HG02885 (cell line): ENCODE data around the gene ANKS1B.
"Not testable (repeated sequence)": the region's sequence is repeated elsewhere in the genome, so short reads cannot be mapped to it uniquely, and the experiment has no call there.

Experiments used
- ATAC-seq: cut with Tn5 transposase; IDR thresholded peaks from one replicate; pipeline ENCODE4 v1.9.1; 2021; ENCODE audit warnings: mild to moderate bottlenecking; ENCODE audit not compliant: unreplicated experiment, poor library complexity

Gene ANKS1B

GRCh38 chr12:99712281-99712680 is 272.5 kb downstream of the ANKS1B start:
- ATAC-seq, result no peak

DNA sequence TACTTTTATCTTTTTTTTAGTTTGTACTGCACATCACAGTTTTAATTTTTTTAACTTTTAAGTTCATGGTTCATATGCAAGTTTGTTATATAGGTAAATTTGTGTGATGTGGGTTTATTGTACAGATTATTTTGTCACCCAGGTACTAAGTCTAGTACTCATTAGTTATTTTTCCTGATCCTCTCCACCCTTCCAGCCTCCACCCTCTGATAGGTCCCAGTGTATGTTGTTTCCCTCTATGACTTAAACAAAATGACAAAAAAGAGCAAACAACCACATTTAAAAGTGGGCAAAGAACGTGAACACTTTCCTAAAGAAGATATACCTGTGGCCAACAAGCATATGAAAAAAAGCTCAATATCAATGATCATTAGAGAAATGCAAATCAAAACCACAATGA is 273.5 kb downstream of the ANKS1B start:
- no peak for ATAC-seq

DNA sequence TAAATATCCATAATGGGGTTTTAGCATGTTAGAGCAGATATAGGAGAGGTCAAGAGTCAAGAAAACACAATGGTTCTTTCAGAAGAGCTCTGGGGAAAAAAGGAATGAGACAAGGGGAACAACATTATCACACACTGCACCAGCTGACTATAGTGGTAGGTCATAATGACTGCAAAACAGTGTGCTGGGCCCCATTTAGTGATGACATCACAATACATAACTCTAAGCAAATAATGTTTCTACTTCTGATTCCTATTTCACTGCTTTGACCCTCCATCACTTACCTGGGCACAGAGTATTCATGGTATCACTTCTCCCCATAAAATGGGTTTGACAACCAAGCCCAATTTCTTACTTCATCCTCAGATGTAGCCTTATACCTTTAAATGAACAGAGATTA is 275.1 kb downstream of the ANKS1B start:
- no peak for ATAC-seq

DNA sequence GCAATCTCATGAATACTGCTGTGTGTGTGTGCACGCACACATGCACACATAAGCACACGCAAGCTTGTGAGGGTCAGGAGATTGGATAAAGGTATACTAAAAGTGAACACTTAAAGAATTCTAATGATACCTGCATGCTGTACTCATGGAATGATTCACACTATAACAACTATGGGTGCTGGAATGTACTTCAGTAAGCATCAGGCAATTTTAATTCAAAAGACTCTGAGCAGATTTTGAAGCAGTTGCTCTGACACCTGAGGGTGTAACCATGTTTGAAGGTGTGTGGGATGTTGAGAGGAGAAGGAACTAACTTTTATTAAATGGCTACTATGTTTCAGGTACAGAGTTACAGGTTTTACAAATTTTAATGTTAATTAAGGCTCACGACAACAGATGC is 275.6 kb downstream of the ANKS1B start:
- no peak for ATAC-seq

GRCh38 chr12:99707883-99708282 is 276.9 kb downstream of the ANKS1B start:
- no peak for ATAC-seq

DNA sequence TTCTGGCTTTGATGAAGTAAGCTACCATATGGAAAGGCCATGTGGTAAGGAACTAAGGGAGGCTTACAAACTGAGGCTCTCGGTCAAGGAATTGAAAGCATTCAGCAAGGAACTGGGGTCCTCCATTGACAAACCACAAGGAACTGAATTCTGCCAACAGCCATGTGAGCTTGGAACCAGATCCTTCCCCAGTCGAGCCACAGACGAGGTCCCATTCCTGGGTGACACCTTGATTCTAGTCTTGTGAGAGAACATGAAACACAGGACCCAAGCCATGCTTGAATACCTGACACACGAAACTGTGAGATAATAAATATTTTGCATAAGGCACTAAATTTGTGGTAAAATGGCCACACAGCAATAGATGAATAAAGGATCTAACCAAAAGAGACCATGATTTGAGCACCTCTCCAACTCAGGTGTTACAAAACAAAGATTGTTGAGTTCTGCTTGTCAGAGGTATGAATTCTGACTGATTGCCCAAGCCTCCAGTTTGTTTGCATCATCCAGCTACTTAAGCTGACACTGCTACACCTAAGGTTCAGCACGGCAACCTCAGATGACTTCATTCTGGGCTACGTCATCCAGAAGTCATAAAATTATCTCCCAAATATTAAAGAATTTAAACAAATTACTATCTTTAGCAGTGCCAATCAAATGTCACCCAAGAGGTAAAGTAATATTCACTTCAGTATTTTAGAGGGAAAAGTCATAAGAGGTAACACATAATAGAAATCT is 277.8 kb downstream of the ANKS1B start:
- ATAC-seq, result no peak

GRCh38 chr12:99704458-99704857 is 280.3 kb downstream of the ANKS1B start:
- ATAC-seq, result no peak

DNA sequence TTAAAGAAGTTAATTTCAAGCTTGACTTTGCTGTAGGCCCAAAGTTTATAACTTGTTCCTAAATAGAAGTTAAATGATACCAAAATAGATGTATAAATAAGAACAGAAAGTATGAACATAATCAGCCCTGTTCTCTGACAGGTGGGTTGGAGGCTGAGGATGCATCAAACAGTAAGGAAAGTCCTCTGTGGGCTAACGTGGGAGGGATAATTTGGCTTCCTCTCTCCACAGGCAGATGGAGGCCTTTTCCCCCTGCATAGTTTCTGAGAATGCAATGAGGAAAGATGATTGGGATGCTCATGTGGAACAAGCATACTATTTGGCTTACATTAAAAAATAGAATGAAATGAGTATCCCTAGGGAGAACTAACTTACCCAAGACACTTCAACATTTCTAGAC is 280.7 kb downstream of the ANKS1B start:
- no peak for ATAC-seq

- no peak for ATAC-seq
These were observed 284.7 kb downstream of the ANKS1B start for GRCh38 chr12:99700032-99700431.

DNA sequence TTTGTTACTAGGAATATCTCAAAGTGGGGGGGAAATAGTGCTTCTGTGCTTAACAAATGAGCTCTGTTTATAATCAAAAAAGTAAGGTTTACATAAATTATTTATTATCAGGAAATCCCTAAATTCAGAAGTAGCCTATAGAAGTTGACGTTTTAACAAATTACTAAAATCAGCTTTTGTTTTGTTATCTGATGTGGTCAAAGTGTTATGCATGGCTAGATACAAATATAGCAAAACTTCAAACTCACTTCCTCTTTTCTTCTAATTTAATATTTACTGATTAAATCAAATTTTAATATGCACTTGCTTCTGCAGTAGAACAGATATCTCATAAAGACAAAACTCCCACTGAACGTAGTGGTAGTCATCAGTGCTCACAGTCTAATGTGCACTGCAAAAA is 289.7 kb downstream of the ANKS1B start:
- ATAC-seq, result no peak

DNA sequence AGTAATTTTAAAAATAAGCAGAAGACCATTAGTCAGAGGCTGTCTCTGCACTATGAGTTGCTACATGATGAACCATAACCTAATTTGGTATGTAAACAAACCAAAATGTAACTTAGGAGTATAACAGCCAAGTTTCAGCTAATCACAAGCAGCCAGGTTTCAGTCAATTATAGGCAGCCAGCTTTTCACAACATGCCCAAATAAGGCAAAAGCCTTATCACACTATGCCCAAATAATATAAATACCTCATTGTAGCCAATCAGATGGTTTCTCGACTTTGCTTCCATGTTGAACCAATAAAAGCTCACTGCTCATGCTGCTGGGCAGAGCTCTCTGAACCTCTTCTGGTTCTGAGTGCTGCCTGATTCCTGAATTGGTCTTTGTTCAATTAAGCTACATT is 298.6 kb downstream of the ANKS1B start:
- no peak for ATAC-seq

GRCh38 chr12:99680276-99680675 is 304.5 kb downstream of the ANKS1B start:
- no peak for ATAC-seq

- no peak for ATAC-seq
These were observed 314.1 kb downstream of the ANKS1B start for GRCh38 chr12:99670635-99671034.

- no peak for ATAC-seq
These were observed 325.9 kb downstream of the ANKS1B start for GRCh38 chr12:99658671-99659349.

DNA sequence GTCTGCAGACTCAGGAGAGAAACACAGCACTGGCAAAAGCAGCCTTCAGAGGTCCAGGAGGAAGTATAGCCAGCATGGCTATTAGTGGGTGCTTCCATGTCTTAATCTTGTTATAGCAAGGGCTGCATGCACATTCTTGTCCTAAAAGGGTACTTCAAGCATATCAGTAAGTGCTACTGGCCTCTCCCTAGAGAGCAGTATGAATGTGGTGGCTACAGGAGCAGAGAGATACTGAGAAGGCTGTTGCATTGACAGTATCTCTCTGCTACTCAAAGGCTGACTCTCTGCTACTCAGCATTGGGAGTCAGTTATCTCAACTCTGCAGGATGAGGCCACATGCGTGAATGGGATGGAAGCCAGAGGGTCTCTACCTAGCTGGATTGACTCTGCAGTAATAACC is 335.2 kb downstream of the ANKS1B start:
- ATAC-seq, result no peak

DNA sequence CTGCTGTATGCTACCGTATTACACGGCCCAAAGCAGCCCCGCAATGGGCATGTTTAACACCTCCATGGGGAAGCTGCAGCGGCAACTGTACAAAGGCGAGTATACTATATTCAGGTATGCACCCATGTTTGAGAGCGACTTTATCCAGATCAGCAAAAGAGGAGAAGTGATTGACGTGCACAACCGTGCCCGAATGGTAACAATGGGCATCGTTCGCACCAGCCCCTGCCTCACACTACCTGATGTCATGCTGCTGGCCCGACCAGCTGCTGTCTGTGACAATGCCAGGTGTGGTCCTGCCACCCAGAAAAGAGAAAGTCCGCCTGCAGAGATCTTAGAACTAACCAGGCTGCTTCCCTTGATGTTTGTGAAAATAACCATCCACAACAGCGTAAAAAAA is 336.6 kb downstream of the ANKS1B start:
- no peak for ATAC-seq

DNA sequence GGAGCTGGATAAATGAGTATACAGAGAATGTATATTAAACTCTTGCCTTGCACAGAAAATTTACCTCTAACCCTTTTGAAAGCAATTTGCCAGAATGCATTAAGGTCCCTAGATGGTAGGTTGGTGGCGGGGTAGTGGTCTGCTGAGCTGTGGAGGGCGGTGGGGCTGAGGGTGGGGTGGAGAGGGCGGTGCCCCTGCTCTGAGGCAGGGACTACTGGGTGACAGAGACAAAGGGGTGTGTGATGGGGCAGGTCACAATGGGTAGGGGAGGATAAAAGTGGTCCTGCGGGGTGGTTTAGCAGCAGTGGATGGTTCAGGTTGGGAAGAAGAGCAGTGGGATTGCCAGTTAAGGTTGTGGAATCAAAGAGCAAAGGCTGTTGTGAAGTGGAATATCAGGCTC is 337.3 kb downstream of the ANKS1B start, which contains the start of gene GARIN6:
Gene GARIN6 (plus strand): TSS at position 301 of the 400 bp plus-strand sequence. CDS start 422 bp downstream, outside the sequence.
- ATAC-seq, result no peak

GRCh38 chr12:99644629-99645028 is 340.1 kb downstream of the ANKS1B start:
- ATAC-seq, result no peak

- ATAC-seq, result no peak
These were observed 357.3 kb downstream of the ANKS1B start for GRCh38 chr12:99627459-99627858.

DNA sequence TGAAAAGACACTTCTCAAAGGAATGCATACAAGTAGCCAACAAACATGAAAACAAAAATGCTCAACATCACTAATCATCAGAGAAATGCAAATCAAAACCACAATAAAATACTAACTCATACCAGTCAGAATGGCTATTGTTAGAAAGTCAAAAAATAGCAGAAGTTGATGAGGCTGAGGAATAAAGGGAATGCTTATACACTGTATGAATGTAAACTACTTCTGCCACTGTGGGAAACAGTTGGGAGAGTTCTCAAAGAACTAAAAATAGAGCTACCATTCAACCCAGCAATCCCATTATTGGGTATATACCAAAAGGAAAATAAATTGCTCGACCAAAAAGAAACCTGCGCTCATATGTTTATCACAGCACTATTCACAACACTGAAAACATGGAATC is 360.1 kb downstream of the ANKS1B start:
- ATAC-seq, result not testable (repeated sequence)

DNA sequence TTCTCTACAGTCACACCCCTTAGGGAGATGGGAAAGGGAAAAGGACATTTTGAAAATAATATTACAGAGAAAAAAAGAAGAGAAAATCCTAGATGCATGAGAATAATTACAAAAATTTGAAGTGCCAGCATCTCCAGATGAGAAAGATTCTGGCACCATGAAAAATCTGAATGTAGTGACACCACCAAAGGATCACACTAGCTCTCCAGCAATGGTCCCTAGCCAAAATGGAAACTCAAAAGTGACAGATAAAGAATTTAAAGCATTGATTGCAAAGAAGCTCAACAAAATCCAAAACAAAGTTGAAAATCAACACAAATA is 364.6 kb downstream of the ANKS1B start:
- no peak for ATAC-seq
